HuH-7.5 (cell line): ENCODE results near the gene RNU2-63P.
"Not testable (repeated sequence)": the region's sequence is repeated elsewhere in the genome, so short reads cannot be mapped to it uniquely, and the experiment has no call there.

ENCODE experiments used
- DNase-seq: peaks from one replicate; pipeline ENCODE4 v3.0.0; 2011; ENCODE audit warnings: low spot score

Gene RNU2-63P

GRCh38 chr2:88028931-88029330 is 12.6 kb upstream of the RNU2-63P start:
- no peak for DNase-seq

- no peak for DNase-seq
Observed at GRCh38 chr2:88027697-88028389, 11.5 kb upstream of the RNU2-63P start.

- DNase-seq: no peak
Observed at GRCh38 chr2:88024509-88024908, 8.2 kb upstream of the RNU2-63P start.

- no peak for DNase-seq
Observed at GRCh38 chr2:88022669-88022921, 6.2 kb upstream of the RNU2-63P start.

GRCh38 chr2:88019985-88020384 is 3.6 kb upstream of the RNU2-63P start:
- no peak for DNase-seq

- no peak for DNase-seq
Observed at GRCh38 chr2:88018909-88019308, 2.6 kb upstream of the RNU2-63P start.

GRCh38 chr2:88018077-88018805 is 1.9 kb upstream of the RNU2-63P start:
- DNase-seq: not testable (repeated sequence)

GRCh38 chr2:88017780-88018038 is 1.4 kb upstream of the RNU2-63P start:
- not testable (repeated sequence) for DNase-seq

GRCh38 chr2:88016960-88017779 is 823 bp upstream of the RNU2-63P start:
- DNase-seq: peak; percentile 59

- DNase-seq: no peak
Observed at GRCh38 chr2:88011011-88011410, 5.3 kb downstream of the RNU2-63P start.

GRCh38 chr2:88010136-88010535 is 6.2 kb downstream of the RNU2-63P start:
- DNase-seq: no peak

- no peak for DNase-seq
Observed at GRCh38 chr2:88006912-88007439, 9.4 kb downstream of the RNU2-63P start.

GRCh38 chr2:88005776-88006175 is 10.6 kb downstream of the RNU2-63P start:
- DNase-seq: no peak

GRCh38 chr2:88003074-88003755 is 13.1 kb downstream of the RNU2-63P start:
- DNase-seq: no peak

- no peak for DNase-seq
Observed at GRCh38 chr2:88002359-88002707, 14.0 kb downstream of the RNU2-63P start.

GRCh38 chr2:88000474-88000873 is 15.9 kb downstream of the RNU2-63P start:
- DNase-seq: not testable (repeated sequence)

GRCh38 chr2:87996570-87996969 is 19.8 kb downstream of the RNU2-63P start:
- no peak for DNase-seq

- DNase-seq: no peak
Observed at GRCh38 chr2:87995756-87996155, 20.6 kb downstream of the RNU2-63P start.

- DNase-seq: not testable (repeated sequence)
Observed at GRCh38 chr2:87994304-87994850, 22.0 kb downstream of the RNU2-63P start.

- not testable (repeated sequence) for DNase-seq
Observed at GRCh38 chr2:87992569-87992968, 23.8 kb downstream of the RNU2-63P start.

GRCh38 chr2:87987473-87987872 is 28.9 kb downstream of the RNU2-63P start:
- not testable (repeated sequence) for DNase-seq

- not testable (repeated sequence) for DNase-seq
Observed at GRCh38 chr2:87985902-87986301, 30.4 kb downstream of the RNU2-63P start.
